ENCODE data around the gene ADAM12. TPM values are rescaled to one million over a fixed set of nuclear protein-coding genes. Genes with fewer than 3 reads are reported as not detected.

ADAM12 gene
- total RNA-seq, 1 experiment from 2014 or later, result not detected

DNA sequence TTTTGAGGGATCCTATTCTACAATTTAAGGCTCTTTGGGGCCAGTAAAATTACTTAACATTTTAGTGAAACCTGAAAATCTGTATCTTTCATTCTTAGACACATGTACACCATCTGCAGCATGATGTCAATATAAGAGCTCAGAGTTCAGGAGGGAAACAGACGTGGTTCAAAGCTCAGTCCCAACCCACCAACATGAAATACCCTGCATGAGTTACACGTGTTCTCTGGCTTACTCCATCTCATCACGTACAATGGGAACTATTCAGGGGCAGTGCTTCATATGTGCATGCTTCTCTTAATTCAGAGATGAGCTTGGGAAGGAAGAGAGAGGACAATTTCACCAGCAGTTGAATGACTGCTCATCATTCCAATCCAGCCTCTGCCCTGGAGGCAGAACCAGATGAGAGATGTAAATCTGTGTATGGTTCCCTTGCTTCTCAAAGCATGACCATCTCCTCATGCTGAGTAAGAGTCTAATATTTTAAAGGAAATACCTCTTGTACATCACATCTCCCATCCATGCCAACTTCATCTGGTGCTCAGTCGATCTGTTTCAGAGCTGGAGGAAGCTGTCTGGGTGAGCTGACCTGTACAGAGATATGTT is 29.0 kb upstream of the ADAM12 start:
- ATAC-seq, result no peak
- intact Hi-C loops (cut with micrococcal nuclease), result no loop called here
- DNase-seq (ENCODE audit: low read depth, low spot score), result no peak
- Histone ChIP-seq H3K9me3 (ENCODE audit: control insufficient read depth in 1 of 2, insufficient read depth in 1 of 2, low read depth in 1 of 2, low read length in 2 of 2) (no peaks in the 10 kb centered on the region), H3K27me3 (ENCODE audit: insufficient read depth, low read length) (peaks cover 50% of the 10 kb centered on the region), H3K9me2 (ENCODE audit: insufficient read depth) (no peaks in the 10 kb centered on the region), H3K9ac (ENCODE audit: low read length) (no peak overlapping the region), H3K4me2 (ENCODE audit: low read length) (no peak overlapping the region), H2AFZ (ENCODE audit: low read depth, low read length, poor library complexity, severe bottlenecking) (no peak overlapping the region), H3K79me2 (ENCODE audit: insufficient read depth, low read length) (no peaks in the 10 kb centered on the region), H3K4me1 (ENCODE audit: control insufficient read depth in 1 of 2, insufficient read depth in 2 of 2, low read length in 2 of 2) (no peaks in the 10 kb centered on the region), H3K36me3 (ENCODE audit: control insufficient read depth in 1 of 2, insufficient read depth in 2 of 2, low read length in 2 of 2) (no peaks in the 10 kb centered on the region), H4K20me1 (ENCODE audit: insufficient read depth) (no peaks in the 10 kb centered on the region), H3K4me3 (replicated peaks in 1 of 2; ENCODE audit: low read depth in 1 of 2, low read length in 2 of 2) (no peak overlapping the region), H3K27ac (ENCODE audit: low read depth, low read length) (no peak overlapping the region)
- ChIA-PET CTCF (no interaction called here), POLR2A (no interaction called here), RAD21 (ENCODE audit: low non-redundant PET in 1 of 2, low total read pairs in 2 of 2, uncharacterized antibody in 2 of 2, unreplicated experiment in 2 of 2) (no interaction called here)
- no TSS peak for BruUV-seq (replicated peaks)
- no peak for TF ChIP-seq POLR2A (IDR thresholded peaks at IDR 0.05; ENCODE audit: borderline replicate concordance, extremely low read depth, insufficient read depth, insufficient read length)
- no peak for TF ChIP-seq YY1 (IDR thresholded peaks at IDR 0.05; ENCODE audit: extremely low read depth, insufficient replicate concordance, low read depth, low read length)
- TF ChIP-seq, protein P1, sequence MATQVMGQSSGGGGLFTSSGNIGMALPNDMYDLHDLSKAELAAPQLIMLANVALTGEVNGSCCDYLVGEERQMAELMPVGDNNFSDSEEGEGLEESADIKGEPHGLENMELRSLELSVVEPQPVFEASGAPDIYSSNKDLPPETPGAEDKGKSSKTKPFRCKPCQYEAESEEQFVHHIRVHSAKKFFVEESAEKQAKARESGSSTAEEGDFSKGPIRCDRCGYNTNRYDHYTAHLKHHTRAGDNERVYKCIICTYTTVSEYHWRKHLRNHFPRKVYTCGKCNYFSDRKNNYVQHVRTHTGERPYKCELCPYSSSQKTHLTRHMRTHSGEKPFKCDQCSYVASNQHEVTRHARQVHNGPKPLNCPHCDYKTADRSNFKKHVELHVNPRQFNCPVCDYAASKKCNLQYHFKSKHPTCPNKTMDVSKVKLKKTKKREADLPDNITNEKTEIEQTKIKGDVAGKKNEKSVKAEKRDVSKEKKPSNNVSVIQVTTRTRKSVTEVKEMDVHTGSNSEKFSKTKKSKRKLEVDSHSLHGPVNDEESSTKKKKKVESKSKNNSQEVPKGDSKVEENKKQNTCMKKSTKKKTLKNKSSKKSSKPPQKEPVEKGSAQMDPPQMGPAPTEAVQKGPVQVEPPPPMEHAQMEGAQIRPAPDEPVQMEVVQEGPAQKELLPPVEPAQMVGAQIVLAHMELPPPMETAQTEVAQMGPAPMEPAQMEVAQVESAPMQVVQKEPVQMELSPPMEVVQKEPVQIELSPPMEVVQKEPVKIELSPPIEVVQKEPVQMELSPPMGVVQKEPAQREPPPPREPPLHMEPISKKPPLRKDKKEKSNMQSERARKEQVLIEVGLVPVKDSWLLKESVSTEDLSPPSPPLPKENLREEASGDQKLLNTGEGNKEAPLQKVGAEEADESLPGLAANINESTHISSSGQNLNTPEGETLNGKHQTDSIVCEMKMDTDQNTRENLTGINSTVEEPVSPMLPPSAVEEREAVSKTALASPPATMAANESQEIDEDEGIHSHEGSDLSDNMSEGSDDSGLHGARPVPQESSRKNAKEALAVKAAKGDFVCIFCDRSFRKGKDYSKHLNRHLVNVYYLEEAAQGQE (IDR thresholded peaks at IDR 0.05; ENCODE audit: low read depth), result no peak
- TF ChIP-seq, protein P2, sequence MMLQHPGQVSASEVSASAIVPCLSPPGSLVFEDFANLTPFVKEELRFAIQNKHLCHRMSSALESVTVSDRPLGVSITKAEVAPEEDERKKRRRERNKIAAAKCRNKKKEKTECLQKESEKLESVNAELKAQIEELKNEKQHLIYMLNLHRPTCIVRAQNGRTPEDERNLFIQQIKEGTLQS (IDR thresholded peaks at IDR 0.05), result no peak
- TF ChIP-seq, protein P3, sequence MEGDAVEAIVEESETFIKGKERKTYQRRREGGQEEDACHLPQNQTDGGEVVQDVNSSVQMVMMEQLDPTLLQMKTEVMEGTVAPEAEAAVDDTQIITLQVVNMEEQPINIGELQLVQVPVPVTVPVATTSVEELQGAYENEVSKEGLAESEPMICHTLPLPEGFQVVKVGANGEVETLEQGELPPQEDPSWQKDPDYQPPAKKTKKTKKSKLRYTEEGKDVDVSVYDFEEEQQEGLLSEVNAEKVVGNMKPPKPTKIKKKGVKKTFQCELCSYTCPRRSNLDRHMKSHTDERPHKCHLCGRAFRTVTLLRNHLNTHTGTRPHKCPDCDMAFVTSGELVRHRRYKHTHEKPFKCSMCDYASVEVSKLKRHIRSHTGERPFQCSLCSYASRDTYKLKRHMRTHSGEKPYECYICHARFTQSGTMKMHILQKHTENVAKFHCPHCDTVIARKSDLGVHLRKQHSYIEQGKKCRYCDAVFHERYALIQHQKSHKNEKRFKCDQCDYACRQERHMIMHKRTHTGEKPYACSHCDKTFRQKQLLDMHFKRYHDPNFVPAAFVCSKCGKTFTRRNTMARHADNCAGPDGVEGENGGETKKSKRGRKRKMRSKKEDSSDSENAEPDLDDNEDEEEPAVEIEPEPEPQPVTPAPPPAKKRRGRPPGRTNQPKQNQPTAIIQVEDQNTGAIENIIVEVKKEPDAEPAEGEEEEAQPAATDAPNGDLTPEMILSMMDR (IDR thresholded peaks at IDR 0.05 in 2 of 3, conservative IDR thresholded peaks at IDR 0.05 in 1 of 3; ENCODE audit: borderline replicate concordance in 1 of 3, insufficient read depth in 1 of 3, low read depth in 2 of 3, low read length in 2 of 3), result no peak
- TF ChIP-seq FOSL1 (IDR thresholded peaks at IDR 0.05; ENCODE audit: low read depth), result no peak
- TF ChIP-seq TCF7L2 (IDR thresholded peaks at IDR 0.05; ENCODE audit: borderline replicate concordance, extremely low read depth, insufficient read depth, insufficient read length), result no peak
- TF ChIP-seq, protein P4, sequence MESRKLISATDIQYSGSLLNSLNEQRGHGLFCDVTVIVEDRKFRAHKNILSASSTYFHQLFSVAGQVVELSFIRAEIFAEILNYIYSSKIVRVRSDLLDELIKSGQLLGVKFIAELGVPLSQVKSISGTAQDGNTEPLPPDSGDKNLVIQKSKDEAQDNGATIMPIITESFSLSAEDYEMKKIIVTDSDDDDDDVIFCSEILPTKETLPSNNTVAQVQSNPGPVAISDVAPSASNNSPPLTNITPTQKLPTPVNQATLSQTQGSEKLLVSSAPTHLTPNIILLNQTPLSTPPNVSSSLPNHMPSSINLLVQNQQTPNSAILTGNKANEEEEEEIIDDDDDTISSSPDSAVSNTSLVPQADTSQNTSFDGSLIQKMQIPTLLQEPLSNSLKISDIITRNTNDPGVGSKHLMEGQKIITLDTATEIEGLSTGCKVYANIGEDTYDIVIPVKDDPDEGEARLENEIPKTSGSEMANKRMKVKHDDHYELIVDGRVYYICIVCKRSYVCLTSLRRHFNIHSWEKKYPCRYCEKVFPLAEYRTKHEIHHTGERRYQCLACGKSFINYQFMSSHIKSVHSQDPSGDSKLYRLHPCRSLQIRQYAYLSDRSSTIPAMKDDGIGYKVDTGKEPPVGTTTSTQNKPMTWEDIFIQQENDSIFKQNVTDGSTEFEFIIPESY (IDR thresholded peaks at IDR 0.05; ENCODE audit: extremely low read depth, insufficient replicate concordance, low read length), result no peak
- no peak for TF ChIP-seq EZH2phosphoT487 (IDR thresholded peaks at IDR 0.05; ENCODE audit: borderline replicate concordance)
- TF ChIP-seq RAD21 (IDR thresholded peaks at IDR 0.05; ENCODE audit: low read depth), result no peak
- TF ChIP-seq SRF (IDR thresholded peaks at IDR 0.05; ENCODE audit: low read depth), result no peak
- TF ChIP-seq POLR2AphosphoS5 (IDR thresholded peaks at IDR 0.05; ENCODE audit: low read depth, low read length), result no peak
- TF ChIP-seq SIN3A (IDR thresholded peaks at IDR 0.05; ENCODE audit: low read depth), result no peak
- TF ChIP-seq EZH2 (IDR thresholded peaks at IDR 0.05), result no peak
- TF ChIP-seq CBX3 (IDR thresholded peaks at IDR 0.05; ENCODE audit: low read depth), result no peak
- TF ChIP-seq SP1 (IDR thresholded peaks at IDR 0.05; ENCODE audit: low read depth), result no peak
